ENCODE results near the gene NPHS1. TPM values are rescaled to one million over a fixed set of nuclear protein-coding genes. Genes with fewer than 3 reads are reported as not detected.
A peak's percentile ranks its signal among the peaks of the same experiment; 100 is the strongest.

The NPHS1 gene
- total and polyA plus RNA-seq, 9 of the 15 experiments (the other 6 are each of a cell fraction or from before 2014, with no cell fraction given), result 0.01 to 0.28 (median 0.14) TPM; not detected in 5

- H3K9me3 ChIP-seq (replicated peaks; ENCODE audit: control insufficient read depth, insufficient read depth, low read depth, low read length), result no peaks in the 10 kb centered on the region
- ChIA-PET CTCF (ENCODE audit: low intra/inter-chr PET ratio) (no interaction called here), POLR2A (interaction anchor here (1.0 kb wide), 1 partner anchor 11 kb away, joined by 3 read pairs; no protein-coding TSS in a partner anchor)
- peaks cover 20 to 45% of the 10 kb centered on the region in 2 experiments for H3K4me1 ChIP-seq (replicated peaks in 1 of 2; ENCODE audit: control insufficient read depth in 2 of 2, insufficient read depth in 2 of 2, low read length in 2 of 2)
- no peak for DNase-seq (ENCODE audit: extremely low read depth in 1 of 4, low spot score in 3 of 4)
- H3K4me3 ChIP-seq, result no peak overlapping the region
- H3K9me1 ChIP-seq (ENCODE audit: control insufficient read depth, insufficient read depth, low read length), result no peaks in the 10 kb centered on the region
- peak; percentile 71 for FAIRE-seq
- ATAC-seq, result no peak
- no peaks in the 10 kb centered on the region for H3K79me2 ChIP-seq (ENCODE audit: control insufficient read depth, insufficient read depth, low read length)
- H4K20me1 ChIP-seq (replicated peaks; ENCODE audit: control insufficient read depth, insufficient read depth, low read length), result peaks cover 9% of the 10 kb centered on the region; the same call in 1 of the 2 replicates
- H3K27ac ChIP-seq (ENCODE audit: extremely low read depth, low read depth, low read length), result no peak overlapping the region
- no peak overlapping the region for H3K9ac ChIP-seq (ENCODE audit: insufficient read depth in 1 of 2, low read depth in 2 of 2, low read length in 2 of 2)
- H2AFZ ChIP-seq (ENCODE audit: low read depth, low read length), result 0 out of 2 replicates have a peak overlapping the region, but pooled peaks have one; percentile 55
- peaks cover 4 to 13% of the 10 kb centered on the region in 2 experiments; a peak in 3 of 5 replicates for H3K27me3 ChIP-seq (ENCODE audit: control insufficient read depth in 2 of 2, insufficient read depth in 2 of 2, low read length in 2 of 2)
- in situ Hi-C loops (cut with MboI), result no loop called here
- H3K4me2 ChIP-seq (ENCODE audit: insufficient read depth, low read length), result no peak overlapping the region
- no TSS peak for BruUV-seq (replicated peaks)
- 39% methylated on average over 5 of the region's 5 CpGs for WGBS (ENCODE audit: insufficient coverage, low coverage, missing lambda C conversion rate)
- H3K36me3 ChIP-seq (ENCODE audit: control insufficient read depth, insufficient read depth, low read length), result no peaks in the 10 kb centered on the region
- intact Hi-C loops (cut with micrococcal nuclease), result no loop called here
- TF ChIP-seq MNT (conservative IDR thresholded peaks at IDR 0.05) (no peak), ELF1 (tag; IDR thresholded peaks at IDR 0.05) (no peak), CREM (IDR thresholded peaks at IDR 0.05; ENCODE audit: low read depth) (peak; percentile 30; the same call in 1 of the 2 replicates), STAT5A (IDR thresholded peaks at IDR 0.05; ENCODE audit: borderline replicate concordance, low read length) (no peak), SIX5 (IDR thresholded peaks at IDR 0.05; ENCODE audit: borderline replicate concordance in 1 of 2, insufficient read depth in 1 of 2, low read depth in 1 of 2, low read length in 2 of 2) (peak; percentile 58 to 72; a peak in 3 of 4 replicates), DMBX1 (CRISPR knock-in tag; IDR thresholded peaks at IDR 0.05; ENCODE audit: borderline replicate concordance) (no peak), NUFIP1 (IDR thresholded peaks at IDR 0.05; ENCODE audit: partially characterized antibody) (no peak), FOXJ2 (tag; IDR thresholded peaks at IDR 0.05) (no peak), FOXO4 (CRISPR knock-in tag; IDR thresholded peaks at IDR 0.05) (no peak), ZKSCAN8 (CRISPR knock-in tag; IDR thresholded peaks at IDR 0.05) (no peak), PHTF2 (CRISPR knock-in tag; IDR thresholded peaks at IDR 0.05) (no peak), ELK1 (CRISPR knock-in tag; IDR thresholded peaks at IDR 0.05) (no peak), FOSL1 (tag; conservative IDR thresholded peaks at IDR 0.05) (no peak), ZNF311 (CRISPR knock-in tag; IDR thresholded peaks at IDR 0.05) (no peak), YY1 (IDR thresholded peaks at IDR 0.05; ENCODE audit: borderline replicate concordance in 1 of 3, control insufficient read depth in 1 of 3, extremely low read depth in 1 of 3, insufficient read depth in 3 of 3, insufficient read length in 1 of 3, insufficient replicate concordance in 2 of 3, low read depth in 1 of 3, low read length in 2 of 3) (peak in 1 of 3 experiments; percentile 67), MLX (CRISPR knock-in tag; conservative IDR thresholded peaks at IDR 0.05) (no peak)
These were observed 19.9 kb upstream of the NPHS1 start for GRCh38 chr19:35872180-35872579.

Data from K562 (cell line).